H54 (cell line): Measurements from ENCODE around the gene PTGDR2.

ENCODE experiments used
- DNase-seq: peaks from one replicate; pipeline ENCODE4 v3.0.0; 2011; ENCODE audit warnings: low spot score, mixed read lengths; ENCODE audit not compliant: insufficient read length
- FAIRE-seq: peaks from 3 replicates; lab custom pipeline; 2011; peaks lifted over from hg19 to GRCh38; lab: Jason Lieb, UNC
- POLR2A ChIP-seq: IDR thresholded peaks from 2 replicates; pipeline ENCODE4 v1.6.1; 2011; ENCODE audit warnings: low read depth, mild to moderate bottlenecking, low read length

Gene PTGDR2

GRCh38 chr11:60880643-60881282 lies 25.0 kb upstream of the PTGDR2 start:
- no peak for FAIRE-seq
- no peak for DNase-seq

GRCh38 chr11:60879971-60880588 lies 24.3 kb upstream of the PTGDR2 start:
- FAIRE-seq = no peak
- TF ChIP-seq POLR2A = no peak
- no peak for DNase-seq

More at GRCh38 chr11:60880643-60881282, 25.0 kb upstream of the PTGDR2 start:
- no peak for TF ChIP-seq POLR2A

- no peak for DNase-seq
- no peak for FAIRE-seq
- TF ChIP-seq POLR2A = no peak
Measured at GRCh38 chr11:60879104-60879503, 23.4 kb upstream of the PTGDR2 start.

- FAIRE-seq = no peak
Measured at GRCh38 chr11:60878245-60879101, 22.7 kb upstream of the PTGDR2 start.

GRCh38 chr11:60876168-60876485 lies 20.4 kb upstream of the PTGDR2 start:
- no peak for TF ChIP-seq POLR2A
- FAIRE-seq = no peak

More at GRCh38 chr11:60878245-60879101, 22.7 kb upstream of the PTGDR2 start:
- no peak for TF ChIP-seq POLR2A
- DNase-seq = no peak

GRCh38 chr11:60875366-60876167 lies 19.8 kb upstream of the PTGDR2 start:
- FAIRE-seq = no peak
- TF ChIP-seq POLR2A = no peak

More at GRCh38 chr11:60876168-60876485, 20.4 kb upstream of the PTGDR2 start:
- DNase-seq = no peak

GRCh38 chr11:60874421-60875365 lies 18.9 kb upstream of the PTGDR2 start:
- no peak for TF ChIP-seq POLR2A
- DNase-seq (no peak), FAIRE-seq (no peak)

More at GRCh38 chr11:60875366-60876167, 19.8 kb upstream of the PTGDR2 start:
- DNase-seq = no peak

GRCh38 chr11:60873533-60873932 lies 17.8 kb upstream of the PTGDR2 start:
- TF ChIP-seq POLR2A = no peak
- no peak for DNase-seq
- FAIRE-seq = no peak

- FAIRE-seq = peak; percentile 41
- DNase-seq = peak; percentile 90
- 0 out of 2 replicates have a peak, but pooled peaks have one; percentile 3 for TF ChIP-seq POLR2A
Measured at GRCh38 chr11:60872961-60873524, 17.3 kb upstream of the PTGDR2 start.

GRCh38 chr11:60872124-60872960 lies 16.6 kb upstream of the PTGDR2 start:
- FAIRE-seq = no peak
- no peak for DNase-seq
- no peak for TF ChIP-seq POLR2A

- TF ChIP-seq POLR2A = no peak
- FAIRE-seq (no peak), DNase-seq (no peak)
Measured at GRCh38 chr11:60871378-60872061, 15.8 kb upstream of the PTGDR2 start.
